Measurements from ENCODE around the gene FAM180A. TPM values are rescaled to one million over a fixed set of nuclear protein-coding genes. Genes with fewer than 3 reads are reported as not detected.

Gene FAM180A
- total and polyA plus RNA-seq, 9 of the 15 experiments (the other 6 are each of a cell fraction or from before 2014, with no cell fraction given), result not detected

DNA sequence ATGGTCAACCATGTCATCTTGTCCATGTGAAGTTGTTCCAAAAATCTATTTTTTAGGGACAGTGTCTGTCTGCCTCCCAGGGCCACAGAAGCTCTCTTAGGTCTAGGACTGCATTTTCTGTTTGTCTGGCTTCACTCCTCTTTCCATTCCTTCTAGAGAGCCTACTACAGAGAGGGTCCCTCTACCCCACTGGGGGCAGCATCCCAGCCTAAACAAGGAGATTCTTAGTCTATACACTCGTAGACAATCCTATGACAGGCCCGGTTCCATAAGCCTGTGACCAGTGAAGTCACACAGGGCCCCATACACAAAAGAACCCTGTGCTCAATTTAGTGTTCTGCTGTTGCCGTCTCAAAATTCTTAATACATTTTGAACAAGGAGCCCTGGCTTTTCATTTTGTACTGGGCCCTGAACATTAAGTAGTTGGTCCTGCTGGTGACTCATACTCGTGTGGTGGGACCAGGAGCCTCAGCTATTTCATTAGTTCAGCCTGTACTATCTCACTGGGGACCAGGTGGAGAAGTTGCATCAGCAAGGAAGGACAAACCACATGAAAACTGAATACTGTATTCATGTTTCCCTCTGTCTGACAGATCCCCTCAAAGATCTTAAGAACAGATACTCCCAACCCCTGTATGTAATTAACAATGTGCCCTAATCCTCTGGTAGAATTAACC, 23.5 kb upstream of the FAM180A start (continued):
- TF ChIP-seq JUND (IDR thresholded peaks at IDR 0.05; ENCODE audit: borderline replicate concordance, low read depth, low read length) (peak; percentile 88), JUND (tag; IDR thresholded peaks at IDR 0.05; ENCODE audit: borderline replicate concordance, low read depth, low read length) (peak; percentile 72), MAZ (CRISPR knock-in tag; conservative IDR thresholded peaks at IDR 0.05 in 1 of 2, IDR thresholded peaks at IDR 0.05 in 1 of 2) (peak in 1 of 2 experiments; percentile 32; a peak in 1 of 4 replicates), ATF7 (IDR thresholded peaks at IDR 0.05) (peak; percentile 51; the same call in 1 of the 2 replicates), CEBPB (tag; IDR thresholded peaks at IDR 0.05) (0 out of 2 replicates have a peak, but pooled peaks have one; percentile 13), ZFP30 (CRISPR knock-in tag; IDR thresholded peaks at IDR 0.05; ENCODE audit: borderline replicate concordance) (no peak), ELF4 (CRISPR knock-in tag; IDR thresholded peaks at IDR 0.05) (no peak), ZNF24 (IDR thresholded peaks at IDR 0.05) (peak; percentile 91), JUNB (CRISPR knock-in tag; conservative IDR thresholded peaks at IDR 0.05) (peak; percentile 55; the same call in 1 of the 2 replicates), PCBP2 (IDR thresholded peaks at IDR 0.05; ENCODE audit: low read depth, low read length, poor library complexity, severe bottlenecking) (no peak), ZNF584 (CRISPR knock-in tag; IDR thresholded peaks at IDR 0.05; ENCODE audit: low read depth) (peak; percentile 31; the same call in 1 of the 2 replicates), EP400 (IDR thresholded peaks at IDR 0.05) (peak; percentile 60), SRF (CRISPR knock-in tag; IDR thresholded peaks at IDR 0.05) (0 out of 4 replicates have a peak, but pooled peaks of 1 of the 2 experiments have one; percentile 10)
- TF ChIP-seq, protein P1, sequence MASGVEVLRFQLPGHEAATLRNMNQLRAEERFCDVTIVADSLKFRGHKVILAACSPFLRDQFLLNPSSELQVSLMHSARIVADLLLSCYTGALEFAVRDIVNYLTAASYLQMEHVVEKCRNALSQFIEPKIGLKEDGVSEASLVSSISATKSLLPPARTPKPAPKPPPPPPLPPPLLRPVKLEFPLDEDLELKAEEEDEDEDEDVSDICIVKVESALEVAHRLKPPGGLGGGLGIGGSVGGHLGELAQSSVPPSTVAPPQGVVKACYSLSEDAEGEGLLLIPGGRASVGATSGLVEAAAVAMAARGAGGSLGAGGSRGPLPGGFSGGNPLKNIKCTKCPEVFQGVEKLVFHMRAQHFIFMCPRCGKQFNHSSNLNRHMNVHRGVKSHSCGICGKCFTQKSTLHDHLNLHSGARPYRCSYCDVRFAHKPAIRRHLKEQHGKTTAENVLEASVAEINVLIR (CRISPR knock-in tag; IDR thresholded peaks at IDR 0.05), result no peak
- TF ChIP-seq, protein P2, sequence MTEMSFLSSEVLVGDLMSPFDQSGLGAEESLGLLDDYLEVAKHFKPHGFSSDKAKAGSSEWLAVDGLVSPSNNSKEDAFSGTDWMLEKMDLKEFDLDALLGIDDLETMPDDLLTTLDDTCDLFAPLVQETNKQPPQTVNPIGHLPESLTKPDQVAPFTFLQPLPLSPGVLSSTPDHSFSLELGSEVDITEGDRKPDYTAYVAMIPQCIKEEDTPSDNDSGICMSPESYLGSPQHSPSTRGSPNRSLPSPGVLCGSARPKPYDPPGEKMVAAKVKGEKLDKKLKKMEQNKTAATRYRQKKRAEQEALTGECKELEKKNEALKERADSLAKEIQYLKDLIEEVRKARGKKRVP (CRISPR knock-in tag; IDR thresholded peaks at IDR 0.05), result peak; percentile 82
- TF ChIP-seq, protein P3, sequence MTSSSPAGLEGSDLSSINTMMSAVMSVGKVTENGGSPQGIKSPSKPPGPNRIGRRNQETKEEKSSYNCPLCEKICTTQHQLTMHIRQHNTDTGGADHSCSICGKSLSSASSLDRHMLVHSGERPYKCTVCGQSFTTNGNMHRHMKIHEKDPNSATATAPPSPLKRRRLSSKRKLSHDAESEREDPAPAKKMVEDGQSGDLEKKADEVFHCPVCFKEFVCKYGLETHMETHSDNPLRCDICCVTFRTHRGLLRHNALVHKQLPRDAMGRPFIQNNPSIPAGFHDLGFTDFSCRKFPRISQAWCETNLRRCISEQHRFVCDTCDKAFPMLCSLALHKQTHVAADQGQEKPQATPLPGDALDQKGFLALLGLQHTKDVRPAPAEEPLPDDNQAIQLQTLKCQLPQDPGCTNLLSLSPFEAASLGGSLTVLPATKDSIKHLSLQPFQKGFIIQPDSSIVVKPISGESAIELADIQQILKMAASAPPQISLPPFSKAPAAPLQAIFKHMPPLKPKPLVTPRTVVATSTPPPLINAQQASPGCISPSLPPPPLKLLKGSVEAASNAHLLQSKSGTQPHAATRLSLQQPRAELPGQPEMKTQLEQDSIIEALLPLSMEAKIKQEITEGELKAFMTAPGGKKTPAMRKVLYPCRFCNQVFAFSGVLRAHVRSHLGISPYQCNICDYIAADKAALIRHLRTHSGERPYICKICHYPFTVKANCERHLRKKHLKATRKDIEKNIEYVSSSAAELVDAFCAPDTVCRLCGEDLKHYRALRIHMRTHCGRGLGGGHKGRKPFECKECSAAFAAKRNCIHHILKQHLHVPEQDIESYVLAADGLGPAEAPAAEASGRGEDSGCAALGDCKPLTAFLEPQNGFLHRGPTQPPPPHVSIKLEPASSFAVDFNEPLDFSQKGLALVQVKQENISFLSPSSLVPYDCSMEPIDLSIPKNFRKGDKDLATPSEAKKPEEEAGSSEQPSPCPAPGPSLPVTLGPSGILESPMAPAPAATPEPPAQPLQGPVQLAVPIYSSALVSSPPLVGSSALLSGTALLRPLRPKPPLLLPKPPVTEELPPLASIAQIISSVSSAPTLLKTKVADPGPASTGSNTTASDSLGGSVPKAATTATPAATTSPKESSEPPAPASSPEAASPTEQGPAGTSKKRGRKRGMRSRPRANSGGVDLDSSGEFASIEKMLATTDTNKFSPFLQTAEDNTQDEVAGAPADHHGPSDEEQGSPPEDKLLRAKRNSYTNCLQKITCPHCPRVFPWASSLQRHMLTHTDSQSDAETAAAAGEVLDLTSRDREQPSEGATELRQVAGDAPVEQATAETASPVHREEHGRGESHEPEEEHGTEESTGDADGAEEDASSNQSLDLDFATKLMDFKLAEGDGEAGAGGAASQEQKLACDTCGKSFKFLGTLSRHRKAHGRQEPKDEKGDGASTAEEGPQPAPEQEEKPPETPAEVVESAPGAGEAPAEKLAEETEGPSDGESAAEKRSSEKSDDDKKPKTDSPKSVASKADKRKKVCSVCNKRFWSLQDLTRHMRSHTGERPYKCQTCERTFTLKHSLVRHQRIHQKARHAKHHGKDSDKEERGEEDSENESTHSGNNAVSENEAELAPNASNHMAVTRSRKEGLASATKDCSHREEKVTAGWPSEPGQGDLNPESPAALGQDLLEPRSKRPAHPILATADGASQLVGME (CRISPR knock-in tag; IDR thresholded peaks at IDR 0.05), result peak; percentile 28; the same call in 1 of the 2 replicates

All from K562 (cell line).